Nephron progenitor cell (in vitro differentiated cells): ENCODE measurements around the gene ADGRV1.
"Not testable (repeated sequence)": the region's sequence is repeated elsewhere in the genome, so short reads cannot be mapped to it uniquely, and the experiment has no call there.

Experiments used
- DNase-seq: peaks from one replicate; pipeline ENCODE4 v3.0.0; 2021
- H3K27ac Mint-ChIP-seq: 2 replicates; pipeline ENCODE4 v1.8.0; 2021; ENCODE audit warnings: mild to moderate bottlenecking, moderate library complexity, mixed read lengths
- H3K27me3 Mint-ChIP-seq: 2 replicates; pipeline ENCODE4 v1.8.0; 2021; ENCODE audit warnings: mild to moderate bottlenecking, low read depth, mixed read lengths; ENCODE audit not compliant: poor library complexity
- H3K36me3 Mint-ChIP-seq: 2 replicates; pipeline ENCODE4 v1.8.0; 2021; ENCODE audit warnings: low read depth, mixed read lengths
- H3K4me1 Mint-ChIP-seq: 2 replicates; pipeline ENCODE4 v1.8.0; 2021; ENCODE audit warnings: mixed read lengths
- H3K4me3 Mint-ChIP-seq: 2 replicates; pipeline ENCODE4 v1.8.0; 2021; ENCODE audit warnings: mild to moderate bottlenecking, moderate library complexity, mixed read lengths
- H3K9me3 Mint-ChIP-seq: 2 replicates; pipeline ENCODE4 v1.8.0; 2021; ENCODE audit warnings: mild to moderate bottlenecking, moderate library complexity, mixed read lengths
- TF ChIP-seq, protein P1 (sequence below): fragments of 200-600 bp; sonication (generic); IDR thresholded peaks from 2 replicates; pipeline ENCODE4 v1.5.0; 2021; ENCODE audit warnings: antibody characterized with exemption

The ADGRV1 gene

GRCh38 chr5:90917928-90918668, 359.5 kb downstream of the ADGRV1 start:
- Mint-ChIP-seq H3K9me3 (peaks cover 10% of the 10 kb centered on the region), H3K4me3 (no peak overlapping the region), H3K27me3 (no peaks in the 10 kb centered on the region), H3K4me1 (peaks cover 15% of the 10 kb centered on the region), H3K27ac (no peak overlapping the region), H3K36me3 (peaks cover 33% of the 10 kb centered on the region)
- DNase-seq, result no peak
- TF ChIP-seq, protein P1, sequence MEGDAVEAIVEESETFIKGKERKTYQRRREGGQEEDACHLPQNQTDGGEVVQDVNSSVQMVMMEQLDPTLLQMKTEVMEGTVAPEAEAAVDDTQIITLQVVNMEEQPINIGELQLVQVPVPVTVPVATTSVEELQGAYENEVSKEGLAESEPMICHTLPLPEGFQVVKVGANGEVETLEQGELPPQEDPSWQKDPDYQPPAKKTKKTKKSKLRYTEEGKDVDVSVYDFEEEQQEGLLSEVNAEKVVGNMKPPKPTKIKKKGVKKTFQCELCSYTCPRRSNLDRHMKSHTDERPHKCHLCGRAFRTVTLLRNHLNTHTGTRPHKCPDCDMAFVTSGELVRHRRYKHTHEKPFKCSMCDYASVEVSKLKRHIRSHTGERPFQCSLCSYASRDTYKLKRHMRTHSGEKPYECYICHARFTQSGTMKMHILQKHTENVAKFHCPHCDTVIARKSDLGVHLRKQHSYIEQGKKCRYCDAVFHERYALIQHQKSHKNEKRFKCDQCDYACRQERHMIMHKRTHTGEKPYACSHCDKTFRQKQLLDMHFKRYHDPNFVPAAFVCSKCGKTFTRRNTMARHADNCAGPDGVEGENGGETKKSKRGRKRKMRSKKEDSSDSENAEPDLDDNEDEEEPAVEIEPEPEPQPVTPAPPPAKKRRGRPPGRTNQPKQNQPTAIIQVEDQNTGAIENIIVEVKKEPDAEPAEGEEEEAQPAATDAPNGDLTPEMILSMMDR, result no peak

DNA sequence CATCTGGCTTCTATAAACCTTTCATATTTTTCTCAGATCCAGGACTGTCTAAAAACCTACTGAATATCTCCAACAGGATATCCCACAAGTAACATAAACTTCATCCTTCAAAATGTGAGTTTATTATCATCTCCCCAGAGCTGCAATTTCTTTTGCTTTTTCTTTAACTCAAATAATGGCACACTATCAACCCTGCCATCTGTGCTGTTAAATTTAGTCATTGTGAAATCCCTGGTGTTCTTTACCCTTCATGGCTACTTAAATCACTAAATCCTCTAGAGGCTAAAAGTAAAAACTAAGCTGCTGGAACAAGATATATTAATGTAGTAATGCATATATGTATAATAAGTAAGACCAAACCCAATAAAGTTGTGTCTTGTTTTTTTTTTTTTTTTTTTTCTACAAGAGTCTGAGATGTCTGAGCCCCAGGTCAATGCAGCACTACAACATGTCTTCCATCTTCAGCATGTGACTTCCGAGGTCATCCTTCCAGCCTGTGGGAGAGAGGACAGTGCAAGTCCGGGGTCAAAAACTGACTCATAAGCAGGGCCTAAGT, 362.9 kb downstream of the ADGRV1 start:
- TF ChIP-seq, protein P1, result no peak
- Mint-ChIP-seq H3K27ac (peak overlapping the region; percentile 65), H3K27me3 (no peaks in the 10 kb centered on the region), H3K36me3 (peaks cover 25% of the 10 kb centered on the region), H3K4me3 (no peak overlapping the region), H3K9me3 (peaks cover 17% of the 10 kb centered on the region), H3K4me1 (peaks cover 5% of the 10 kb centered on the region)
- DNase-seq, result no peak

DNA sequence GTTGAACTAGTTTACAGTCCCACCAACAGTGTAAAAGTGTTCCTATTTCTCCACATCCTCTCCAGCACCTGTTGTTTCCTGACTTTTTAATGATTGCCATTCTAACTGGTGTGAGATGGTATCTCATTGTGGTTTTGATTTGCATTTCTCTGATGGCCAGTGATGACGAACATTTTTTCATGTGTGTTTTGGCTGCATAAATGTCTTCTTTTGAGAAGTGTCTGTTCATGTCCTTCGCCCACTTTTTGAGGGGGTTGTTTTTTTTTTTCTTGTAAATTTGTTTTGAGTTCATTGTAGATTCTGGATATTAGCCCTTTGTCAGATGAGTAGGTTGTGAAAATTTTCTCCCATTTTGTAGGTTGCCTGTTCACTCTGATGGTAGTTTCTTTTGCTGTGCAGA, 365.6 kb downstream of the ADGRV1 start:
- H3K36me3 Mint-ChIP-seq, result peaks cover 43% of the 10 kb centered on the region
- not testable (repeated sequence) for H3K4me1 Mint-ChIP-seq, H3K4me3 Mint-ChIP-seq

DNA sequence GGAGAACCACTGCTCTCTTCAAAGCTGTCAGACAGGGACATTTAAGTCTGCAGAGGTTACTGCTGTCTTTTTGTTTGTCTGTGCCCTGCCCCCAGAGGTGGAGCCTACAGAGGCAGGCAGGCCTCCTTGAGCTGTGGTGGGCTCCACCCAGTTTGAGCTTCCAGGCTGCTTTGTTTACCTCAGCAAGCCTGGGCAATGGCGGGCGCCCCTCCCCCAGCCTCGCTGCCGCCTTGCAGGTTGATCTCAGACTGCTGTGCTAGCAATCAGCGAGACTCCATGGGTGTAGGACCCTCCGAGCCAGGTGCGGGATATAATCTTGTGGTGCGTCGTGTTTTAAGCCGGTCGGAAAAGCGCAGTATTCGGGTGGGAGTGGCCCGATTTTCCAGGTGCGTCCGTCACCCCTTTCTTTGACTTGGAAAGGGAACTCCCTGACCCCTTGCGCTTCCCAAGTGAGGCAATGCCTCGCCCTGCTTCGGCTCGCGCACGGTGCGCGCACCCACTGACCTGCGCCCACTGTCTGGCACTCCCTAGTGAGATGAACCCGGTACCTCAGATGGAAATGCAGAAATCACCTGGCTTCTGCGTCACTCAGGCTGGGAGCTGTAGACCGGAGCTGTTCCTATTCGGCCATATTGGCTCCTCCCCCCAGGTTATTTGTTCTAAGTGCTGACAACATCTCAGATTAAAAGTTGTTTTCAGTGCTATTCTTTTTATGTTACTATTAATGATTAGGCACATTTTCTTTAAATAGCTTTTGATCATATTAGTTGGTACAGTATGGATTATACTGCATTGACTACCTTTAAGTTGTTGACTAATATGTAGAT, 370.6 kb downstream of the ADGRV1 start:
- DNase-seq, H3K27me3 Mint-ChIP-seq: not testable (repeated sequence)
- peaks cover 31% of the 10 kb centered on the region for H3K36me3 Mint-ChIP-seq
- H3K4me3 Mint-ChIP-seq, result peak overlapping the region; percentile 96
- peaks cover 34% of the 10 kb centered on the region for H3K9me3 Mint-ChIP-seq
- H3K27ac Mint-ChIP-seq, result peak overlapping the region; percentile 99
- peaks cover 43% of the 10 kb centered on the region for H3K4me1 Mint-ChIP-seq

More for the DNA sequence above, 365.6 kb downstream of the ADGRV1 start:
- H3K9me3 Mint-ChIP-seq, result peaks cover 35% of the 10 kb centered on the region
- not testable (repeated sequence) for DNase-seq, H3K27ac Mint-ChIP-seq, H3K27me3 Mint-ChIP-seq

GRCh38 chr5:90930062-90930461, 371.5 kb downstream of the ADGRV1 start:
- Mint-ChIP-seq H3K27ac (no peak overlapping the region), H3K4me1 (peaks cover 49% of the 10 kb centered on the region), H3K4me3 (peak overlapping the region; percentile 96), H3K36me3 (peaks cover 39% of the 10 kb centered on the region), H3K27me3 (no peaks in the 10 kb centered on the region), H3K9me3 (peaks cover 36% of the 10 kb centered on the region)
- TF ChIP-seq, protein P1, result no peak
- no peak for DNase-seq

GRCh38 chr5:90930756-90931431, 372.3 kb downstream of the ADGRV1 start:
- Mint-ChIP-seq H3K27ac (peak overlapping the region; percentile 12), H3K4me3 (peak overlapping the region; percentile 96), H3K36me3 (peaks cover 48% of the 10 kb centered on the region), H3K27me3 (no peaks in the 10 kb centered on the region), H3K9me3 (peaks cover 37% of the 10 kb centered on the region), H3K4me1 (peaks cover 49% of the 10 kb centered on the region)
- no peak for DNase-seq
- TF ChIP-seq, protein P1, result no peak
